GM18526 (cell line): ENCODE data around the gene GRK4.

ENCODE experiments used
- POLR2A ChIP-seq: IDR thresholded peaks from 3 replicates; pipeline ENCODE4 v1.6.1; 2011; ENCODE audit not compliant: insufficient read length; ENCODE audit errors: extremely low read depth

GRK4 gene

GRCh38 chr4:2938906-2939305 is 24.5 kb upstream of the GRK4 start:
- no peak for TF ChIP-seq POLR2A

GRCh38 chr4:2939383-2940243 is 23.8 kb upstream of the GRK4 start:
- TF ChIP-seq POLR2A = no peak

- no peak for TF ChIP-seq POLR2A
These were observed 22.9 kb upstream of the GRK4 start for GRCh38 chr4:2940267-2941137.

- no peak for TF ChIP-seq POLR2A
These were observed 22.0 kb upstream of the GRK4 start for GRCh38 chr4:2941138-2942036.

GRCh38 chr4:2942037-2942531 is 21.3 kb upstream of the GRK4 start:
- no peak for TF ChIP-seq POLR2A

GRCh38 chr4:2942532-2943363 is 20.6 kb upstream of the GRK4 start:
- peak; percentile 29 for TF ChIP-seq POLR2A

- TF ChIP-seq POLR2A = no peak
These were observed 19.8 kb upstream of the GRK4 start for GRCh38 chr4:2943364-2944090.

GRCh38 chr4:2944091-2944482 is 19.3 kb upstream of the GRK4 start:
- TF ChIP-seq POLR2A = no peak

- TF ChIP-seq POLR2A = no peak
These were observed 18.5 kb upstream of the GRK4 start for GRCh38 chr4:2944586-2945526.

- no peak for TF ChIP-seq POLR2A
These were observed 16.4 kb upstream of the GRK4 start for GRCh38 chr4:2946812-2947600.

- TF ChIP-seq POLR2A = no peak
These were observed 15.4 kb upstream of the GRK4 start for GRCh38 chr4:2947926-2948325.

- no peak for TF ChIP-seq POLR2A
These were observed 14.2 kb upstream of the GRK4 start for GRCh38 chr4:2948895-2949781.
